ENCODE data around the gene SULT1A3. TPM values are rescaled to one million over a fixed set of nuclear protein-coding genes. Genes with fewer than 3 reads are reported as not detected.

The SULT1A3 gene
- total and polyA plus RNA-seq, 2 of the 8 experiments (the other 6 are each of a cell fraction or from before 2014, with no cell fraction given): 1.9 to 13.8 TPM

- TF ChIP-seq, protein P1, sequence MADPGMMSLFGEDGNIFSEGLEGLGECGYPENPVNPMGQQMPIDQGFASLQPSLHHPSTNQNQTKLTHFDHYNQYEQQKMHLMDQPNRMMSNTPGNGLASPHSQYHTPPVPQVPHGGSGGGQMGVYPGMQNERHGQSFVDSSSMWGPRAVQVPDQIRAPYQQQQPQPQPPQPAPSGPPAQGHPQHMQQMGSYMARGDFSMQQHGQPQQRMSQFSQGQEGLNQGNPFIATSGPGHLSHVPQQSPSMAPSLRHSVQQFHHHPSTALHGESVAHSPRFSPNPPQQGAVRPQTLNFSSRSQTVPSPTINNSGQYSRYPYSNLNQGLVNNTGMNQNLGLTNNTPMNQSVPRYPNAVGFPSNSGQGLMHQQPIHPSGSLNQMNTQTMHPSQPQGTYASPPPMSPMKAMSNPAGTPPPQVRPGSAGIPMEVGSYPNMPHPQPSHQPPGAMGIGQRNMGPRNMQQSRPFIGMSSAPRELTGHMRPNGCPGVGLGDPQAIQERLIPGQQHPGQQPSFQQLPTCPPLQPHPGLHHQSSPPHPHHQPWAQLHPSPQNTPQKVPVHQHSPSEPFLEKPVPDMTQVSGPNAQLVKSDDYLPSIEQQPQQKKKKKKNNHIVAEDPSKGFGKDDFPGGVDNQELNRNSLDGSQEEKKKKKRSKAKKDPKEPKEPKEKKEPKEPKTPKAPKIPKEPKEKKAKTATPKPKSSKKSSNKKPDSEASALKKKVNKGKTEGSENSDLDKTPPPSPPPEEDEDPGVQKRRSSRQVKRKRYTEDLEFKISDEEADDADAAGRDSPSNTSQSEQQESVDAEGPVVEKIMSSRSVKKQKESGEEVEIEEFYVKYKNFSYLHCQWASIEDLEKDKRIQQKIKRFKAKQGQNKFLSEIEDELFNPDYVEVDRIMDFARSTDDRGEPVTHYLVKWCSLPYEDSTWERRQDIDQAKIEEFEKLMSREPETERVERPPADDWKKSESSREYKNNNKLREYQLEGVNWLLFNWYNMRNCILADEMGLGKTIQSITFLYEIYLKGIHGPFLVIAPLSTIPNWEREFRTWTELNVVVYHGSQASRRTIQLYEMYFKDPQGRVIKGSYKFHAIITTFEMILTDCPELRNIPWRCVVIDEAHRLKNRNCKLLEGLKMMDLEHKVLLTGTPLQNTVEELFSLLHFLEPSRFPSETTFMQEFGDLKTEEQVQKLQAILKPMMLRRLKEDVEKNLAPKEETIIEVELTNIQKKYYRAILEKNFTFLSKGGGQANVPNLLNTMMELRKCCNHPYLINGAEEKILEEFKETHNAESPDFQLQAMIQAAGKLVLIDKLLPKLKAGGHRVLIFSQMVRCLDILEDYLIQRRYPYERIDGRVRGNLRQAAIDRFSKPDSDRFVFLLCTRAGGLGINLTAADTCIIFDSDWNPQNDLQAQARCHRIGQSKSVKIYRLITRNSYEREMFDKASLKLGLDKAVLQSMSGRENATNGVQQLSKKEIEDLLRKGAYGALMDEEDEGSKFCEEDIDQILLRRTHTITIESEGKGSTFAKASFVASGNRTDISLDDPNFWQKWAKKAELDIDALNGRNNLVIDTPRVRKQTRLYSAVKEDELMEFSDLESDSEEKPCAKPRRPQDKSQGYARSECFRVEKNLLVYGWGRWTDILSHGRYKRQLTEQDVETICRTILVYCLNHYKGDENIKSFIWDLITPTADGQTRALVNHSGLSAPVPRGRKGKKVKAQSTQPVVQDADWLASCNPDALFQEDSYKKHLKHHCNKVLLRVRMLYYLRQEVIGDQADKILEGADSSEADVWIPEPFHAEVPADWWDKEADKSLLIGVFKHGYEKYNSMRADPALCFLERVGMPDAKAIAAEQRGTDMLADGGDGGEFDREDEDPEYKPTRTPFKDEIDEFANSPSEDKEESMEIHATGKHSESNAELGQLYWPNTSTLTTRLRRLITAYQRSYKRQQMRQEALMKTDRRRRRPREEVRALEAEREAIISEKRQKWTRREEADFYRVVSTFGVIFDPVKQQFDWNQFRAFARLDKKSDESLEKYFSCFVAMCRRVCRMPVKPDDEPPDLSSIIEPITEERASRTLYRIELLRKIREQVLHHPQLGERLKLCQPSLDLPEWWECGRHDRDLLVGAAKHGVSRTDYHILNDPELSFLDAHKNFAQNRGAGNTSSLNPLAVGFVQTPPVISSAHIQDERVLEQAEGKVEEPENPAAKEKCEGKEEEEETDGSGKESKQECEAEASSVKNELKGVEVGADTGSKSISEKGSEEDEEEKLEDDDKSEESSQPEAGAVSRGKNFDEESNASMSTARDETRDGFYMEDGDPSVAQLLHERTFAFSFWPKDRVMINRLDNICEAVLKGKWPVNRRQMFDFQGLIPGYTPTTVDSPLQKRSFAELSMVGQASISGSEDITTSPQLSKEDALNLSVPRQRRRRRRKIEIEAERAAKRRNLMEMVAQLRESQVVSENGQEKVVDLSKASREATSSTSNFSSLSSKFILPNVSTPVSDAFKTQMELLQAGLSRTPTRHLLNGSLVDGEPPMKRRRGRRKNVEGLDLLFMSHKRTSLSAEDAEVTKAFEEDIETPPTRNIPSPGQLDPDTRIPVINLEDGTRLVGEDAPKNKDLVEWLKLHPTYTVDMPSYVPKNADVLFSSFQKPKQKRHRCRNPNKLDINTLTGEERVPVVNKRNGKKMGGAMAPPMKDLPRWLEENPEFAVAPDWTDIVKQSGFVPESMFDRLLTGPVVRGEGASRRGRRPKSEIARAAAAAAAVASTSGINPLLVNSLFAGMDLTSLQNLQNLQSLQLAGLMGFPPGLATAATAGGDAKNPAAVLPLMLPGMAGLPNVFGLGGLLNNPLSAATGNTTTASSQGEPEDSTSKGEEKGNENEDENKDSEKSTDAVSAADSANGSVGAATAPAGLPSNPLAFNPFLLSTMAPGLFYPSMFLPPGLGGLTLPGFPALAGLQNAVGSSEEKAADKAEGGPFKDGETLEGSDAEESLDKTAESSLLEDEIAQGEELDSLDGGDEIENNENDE (IDR thresholded peaks at IDR 0.05; ENCODE audit: insufficient replicate concordance, low read length): no peak
- TF ChIP-seq TBP (IDR thresholded peaks at IDR 0.05; ENCODE audit: low read depth, low read length) (no peak), NANOG (IDR thresholded peaks at IDR 0.05; ENCODE audit: insufficient read depth, low read depth, low read length, poor library complexity, severe bottlenecking) (no peak), POLR2A (IDR thresholded peaks at IDR 0.05; ENCODE audit: control extremely low read depth in 1 of 2, low read depth in 2 of 2, low read length in 2 of 2) (no peak)
Observed at GRCh38 chr16:30179931-30180330, 19.1 kb upstream of the SULT1A3 start (continued).
